MV-4-11 (cell line): Measurements from ENCODE around the gene SCN2B.
"Not testable (repeated sequence)": the region's sequence is repeated elsewhere in the genome, so short reads cannot be mapped to it uniquely, and the experiment has no call there.

Experiments used
- DNase-seq: peaks from one replicate; lab custom pipeline; 2025; lab: John Stamatoyannopoulos, UW

The SCN2B gene

GRCh38 chr11:118206391-118207031 is 30.1 kb upstream of the SCN2B start:
- peak; percentile 94 for DNase-seq

GRCh38 chr11:118205606-118206378 is 29.4 kb upstream of the SCN2B start:
- no peak for DNase-seq

- peak; percentile 10 for DNase-seq
Observed at GRCh38 chr11:118202599-118203422, 26.4 kb upstream of the SCN2B start.

- DNase-seq: no peak
Observed at GRCh38 chr11:118201966-118202365, 25.5 kb upstream of the SCN2B start.

- peak; percentile 6 for DNase-seq
Observed at GRCh38 chr11:118200901-118201680, 24.7 kb upstream of the SCN2B start.

- no peak for DNase-seq
Observed at GRCh38 chr11:118200497-118200896, 24.1 kb upstream of the SCN2B start.

- DNase-seq: no peak
Observed at GRCh38 chr11:118199135-118199534, 22.7 kb upstream of the SCN2B start.

GRCh38 chr11:118198370-118198769 is 21.9 kb upstream of the SCN2B start:
- DNase-seq: peak; percentile 54

- no peak for DNase-seq
Observed at GRCh38 chr11:118194835-118195627, 18.6 kb upstream of the SCN2B start.

GRCh38 chr11:118193910-118194566 is 17.6 kb upstream of the SCN2B start:
- no peak for DNase-seq

GRCh38 chr11:118192817-118193216 is 16.4 kb upstream of the SCN2B start:
- not testable (repeated sequence) for DNase-seq

- DNase-seq: not testable (repeated sequence)
Observed at GRCh38 chr11:118190942-118191506, 14.6 kb upstream of the SCN2B start.

- DNase-seq: peak; percentile 85
Observed at GRCh38 chr11:118186346-118187107, 10.1 kb upstream of the SCN2B start.

- DNase-seq: peak; percentile 87
Observed at GRCh38 chr11:118184784-118185579, 8.5 kb upstream of the SCN2B start.

GRCh38 chr11:118183691-118184090 is 7.3 kb upstream of the SCN2B start:
- DNase-seq: peak; percentile 80

- DNase-seq: no peak
Observed at GRCh38 chr11:118180300-118180703, 3.9 kb upstream of the SCN2B start.

GRCh38 chr11:118176778-118177134 is 317 bp upstream of the SCN2B start:
- no peak for DNase-seq
